ENCODE measurements around the gene MZB1. TPM values are rescaled to one million over a fixed set of nuclear protein-coding genes. Genes with fewer than 3 reads are reported as not detected.
"Not testable (repeated sequence)": the region's sequence is repeated elsewhere in the genome, so short reads cannot be mapped to it uniquely, and the experiment has no call there.

MZB1 gene
- total RNA-seq, 2 donors from 2014 or later, result 10.3 to 27.6 TPM

DNA sequence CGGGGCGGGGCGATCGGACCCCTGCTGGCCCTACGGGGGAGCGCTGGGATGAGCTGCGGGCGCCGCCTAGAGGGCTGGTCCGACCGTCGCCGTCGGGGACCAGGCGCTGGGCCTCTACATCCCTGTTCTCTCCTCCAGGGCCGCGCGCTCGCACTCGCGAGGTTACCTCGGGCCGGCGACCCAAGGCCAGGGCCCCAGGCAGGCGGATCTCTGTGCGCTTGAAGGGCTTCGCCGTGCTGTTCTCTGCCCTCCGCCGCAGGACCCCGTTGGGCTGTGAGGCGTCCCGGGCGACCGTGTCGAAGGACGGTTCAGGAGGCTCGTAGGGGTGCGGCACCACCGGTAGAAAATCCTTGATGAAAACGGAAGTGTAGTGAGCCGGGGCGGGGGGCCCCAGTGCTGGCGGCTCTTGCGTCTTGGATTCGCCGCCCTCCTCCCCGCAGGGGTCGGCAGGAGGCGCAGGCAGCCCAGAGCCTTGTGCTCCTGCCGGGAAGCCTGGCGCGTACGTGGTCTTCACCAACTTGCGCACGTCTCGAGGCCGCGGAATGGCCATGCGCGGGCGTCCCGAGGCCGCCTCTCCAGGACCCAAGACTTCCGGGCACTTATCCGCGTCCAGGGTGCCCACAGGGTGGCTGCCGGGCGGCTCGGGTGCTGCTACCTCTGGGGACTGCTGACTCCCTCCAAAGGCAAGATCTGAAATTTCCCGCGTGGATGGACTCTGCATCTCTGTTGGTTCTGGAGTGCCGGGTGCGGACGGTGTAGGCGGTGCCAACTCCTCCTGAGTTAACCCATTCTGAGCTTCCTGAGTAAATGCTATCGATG is 3.2 kb upstream of the MZB1 start:
- H3K27me3 Mint-ChIP-seq, result no peaks in the 10 kb centered on the region
- H3K27ac Mint-ChIP-seq, result peak overlapping the region; percentile 85 to 88
- no peaks in the 10 kb centered on the region for H3K9me3 Mint-ChIP-seq
- H3K36me3 Mint-ChIP-seq, result no peaks in the 10 kb centered on the region
- peak overlapping the region; percentile 97 for H3K4me3 Mint-ChIP-seq
- DNase-seq (ENCODE audit: low spot score) (peak; percentile 91), ATAC-seq (peak; percentile 81 to 86)
- H3K4me1 Mint-ChIP-seq (ENCODE audit: low read depth in 2 of 2), result peaks cover 46% of the 10 kb centered on the region in 2 donors

DNA sequence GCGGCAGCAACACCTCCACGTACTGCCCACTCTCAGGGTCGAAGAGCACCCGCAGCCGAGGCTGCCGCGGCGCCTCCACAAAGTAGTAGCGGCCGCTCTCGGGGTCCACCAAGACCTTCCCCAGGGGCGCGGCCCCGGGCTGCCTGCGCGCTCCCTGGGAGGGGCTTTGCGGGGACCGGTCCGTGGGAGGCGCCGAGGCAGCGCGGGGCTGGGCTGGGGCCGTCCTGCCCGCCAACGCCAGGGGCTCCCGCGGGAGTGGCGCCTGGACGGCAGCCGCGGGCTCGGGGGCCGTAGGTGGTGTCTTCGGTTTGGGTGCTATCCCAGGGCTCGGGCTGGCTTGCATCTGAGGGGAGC is 2.6 kb upstream of the MZB1 start:
- Mint-ChIP-seq H3K4me3 (peak overlapping the region; percentile 97), H3K27me3 (no peaks in the 10 kb centered on the region), H3K4me1 (ENCODE audit: low read depth in 2 of 2) (peaks cover 43 to 44% of the 10 kb centered on the region in 2 donors), H3K27ac (peak overlapping the region; percentile 85 to 100), H3K9me3 (no peaks in the 10 kb centered on the region), H3K36me3 (no peaks in the 10 kb centered on the region)
- ATAC-seq (no peak), DNase-seq (ENCODE audit: low spot score) (no peak)

DNA sequence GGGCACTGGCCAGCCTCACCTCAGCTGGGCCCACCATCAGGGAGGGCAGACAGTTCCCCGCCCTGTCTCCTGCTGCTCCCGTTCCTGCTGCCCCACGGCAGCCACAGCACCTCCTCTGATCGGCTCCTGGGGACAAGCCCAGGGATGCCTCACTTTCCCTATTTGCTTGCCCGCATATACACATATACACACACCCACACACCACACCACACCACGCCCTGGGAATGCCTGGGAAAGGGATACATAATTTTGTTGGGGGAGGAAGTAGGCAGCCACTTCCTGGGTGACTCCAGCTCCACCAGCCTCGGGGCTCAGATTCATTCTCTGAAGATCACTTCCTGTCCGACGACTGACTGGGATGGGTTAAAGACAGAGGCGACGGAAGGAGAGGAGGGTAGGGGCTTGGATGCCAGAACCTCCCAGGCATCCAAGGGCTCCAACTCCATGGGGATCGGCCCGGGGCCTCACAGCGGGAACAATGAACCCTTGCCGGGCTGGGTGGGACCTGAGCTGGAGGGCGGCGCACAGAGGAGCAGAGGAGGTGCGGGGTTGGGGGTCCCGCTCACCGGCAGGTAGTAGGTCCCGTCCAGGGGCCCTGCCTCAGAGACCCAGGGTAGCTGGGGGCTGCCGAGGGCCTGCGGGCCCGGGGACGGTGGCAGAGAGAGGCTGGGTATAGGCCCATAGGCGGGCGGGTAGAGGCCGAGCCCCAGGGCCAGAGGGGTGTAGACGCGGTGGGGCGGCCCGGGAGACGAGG is 2.0 kb upstream of the MZB1 start:
- ATAC-seq (peak; percentile 0 to 3), DNase-seq (ENCODE audit: low spot score) (no peak)
- Mint-ChIP-seq H3K9me3 (no peaks in the 10 kb centered on the region), H3K27ac (peak overlapping the region; percentile 97 to 100), H3K4me3 (peak overlapping the region; percentile 97), H3K27me3 (no peaks in the 10 kb centered on the region), H3K36me3 (no peaks in the 10 kb centered on the region), H3K4me1 (ENCODE audit: low read depth in 2 of 2) (peaks cover 39 to 44% of the 10 kb centered on the region in 2 donors)

DNA sequence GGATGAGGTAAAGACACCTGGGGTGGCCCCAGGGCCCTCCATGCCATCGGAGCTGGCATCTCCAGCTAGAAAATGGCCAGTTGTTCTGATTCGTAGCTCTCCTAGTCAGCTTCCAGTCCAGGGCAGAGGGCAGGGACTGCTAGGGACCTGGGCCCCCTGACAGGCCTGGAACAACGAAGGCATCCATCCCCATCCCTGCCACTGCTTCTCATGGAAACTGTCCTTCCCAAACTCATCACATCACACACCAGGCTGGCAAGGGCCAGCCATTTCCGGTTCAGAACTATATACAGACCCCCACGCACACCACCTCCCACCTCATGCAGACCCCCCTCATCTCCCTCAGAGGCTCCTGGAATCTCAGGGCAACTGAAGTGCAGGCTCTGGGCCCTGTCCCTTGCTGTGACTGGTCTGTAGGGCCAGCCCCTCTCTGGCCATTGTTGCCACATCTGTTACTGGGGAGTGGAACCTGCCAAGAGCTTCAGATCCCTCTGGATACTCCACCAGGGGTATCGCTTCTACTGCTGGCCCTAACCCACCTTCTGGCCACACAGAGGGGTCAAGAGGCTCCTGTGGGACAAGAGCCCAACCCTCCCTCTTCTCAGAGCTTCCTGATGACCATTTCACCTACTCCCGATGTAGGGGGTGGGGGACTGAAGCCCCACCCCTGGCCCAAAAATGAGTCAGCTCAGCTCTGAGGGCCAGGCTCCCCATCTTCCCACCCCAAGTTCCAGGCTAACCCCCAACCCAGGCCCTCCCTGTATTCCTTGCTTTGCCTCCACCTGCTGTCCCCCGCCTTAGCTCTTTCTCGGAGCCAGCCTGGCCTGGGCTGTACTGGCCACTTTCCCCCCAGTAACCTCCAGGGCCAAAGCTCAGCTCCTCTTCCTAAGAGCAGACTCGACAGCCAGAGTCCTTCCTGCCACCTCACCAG is 1.2 kb upstream of the MZB1 start:
- H3K4me1 Mint-ChIP-seq (ENCODE audit: low read depth in 2 of 2), result peaks cover 40 to 49% of the 10 kb centered on the region in 2 donors
- H3K9me3 Mint-ChIP-seq, result no peaks in the 10 kb centered on the region
- peak overlapping the region; percentile 97 to 100 for H3K27ac Mint-ChIP-seq
- ATAC-seq, result no peak
- no peaks in the 10 kb centered on the region for H3K36me3 Mint-ChIP-seq
- peak overlapping the region; percentile 97 for H3K4me3 Mint-ChIP-seq
- no peaks in the 10 kb centered on the region for H3K27me3 Mint-ChIP-seq
- DNase-seq (ENCODE audit: low spot score), result no peak

DNA sequence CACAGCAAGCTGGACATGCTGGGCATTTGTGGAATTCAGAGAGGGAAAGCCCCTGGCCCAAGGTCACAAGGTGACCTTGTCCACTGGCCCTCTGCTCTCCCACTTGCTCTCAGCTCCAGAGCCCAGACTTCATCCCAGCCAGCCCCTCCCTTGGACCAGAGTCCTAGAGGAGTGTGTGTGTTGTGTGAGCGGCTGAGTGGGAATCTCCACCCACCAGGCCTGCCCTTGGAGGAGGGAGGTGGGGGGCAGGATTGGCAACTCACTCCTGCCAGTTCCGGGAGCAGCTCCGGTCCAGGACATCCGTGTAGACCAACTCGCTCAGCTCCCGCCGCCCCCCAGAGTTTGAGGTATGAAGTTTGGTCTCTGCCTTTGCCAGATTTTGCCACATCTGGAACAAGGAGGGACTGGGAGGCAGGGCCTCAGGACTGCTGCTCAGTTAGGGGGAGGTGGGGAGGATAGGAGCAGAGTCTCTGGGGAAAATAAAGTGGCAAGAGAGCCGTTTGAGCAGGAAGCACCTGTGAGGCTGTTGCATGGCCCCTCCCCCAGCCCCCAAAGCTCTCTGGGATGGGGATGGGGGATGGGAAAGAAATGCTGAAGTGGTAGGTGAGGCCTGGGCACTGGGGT is 1.4 kb downstream of the MZB1 start:
- Mint-ChIP-seq H3K4me1 (ENCODE audit: low read depth in 2 of 2) (peaks cover 58 to 66% of the 10 kb centered on the region in 2 donors), H3K9me3 (no peaks in the 10 kb centered on the region), H3K36me3 (no peaks in the 10 kb centered on the region), H3K27me3 (no peaks in the 10 kb centered on the region), H3K4me3 (peak overlapping the region; percentile 25), H3K27ac (peak overlapping the region in 1 of 2 donors; percentile 75)
- no peak for ATAC-seq
- DNase-seq (ENCODE audit: low spot score), result no peak

DNA sequence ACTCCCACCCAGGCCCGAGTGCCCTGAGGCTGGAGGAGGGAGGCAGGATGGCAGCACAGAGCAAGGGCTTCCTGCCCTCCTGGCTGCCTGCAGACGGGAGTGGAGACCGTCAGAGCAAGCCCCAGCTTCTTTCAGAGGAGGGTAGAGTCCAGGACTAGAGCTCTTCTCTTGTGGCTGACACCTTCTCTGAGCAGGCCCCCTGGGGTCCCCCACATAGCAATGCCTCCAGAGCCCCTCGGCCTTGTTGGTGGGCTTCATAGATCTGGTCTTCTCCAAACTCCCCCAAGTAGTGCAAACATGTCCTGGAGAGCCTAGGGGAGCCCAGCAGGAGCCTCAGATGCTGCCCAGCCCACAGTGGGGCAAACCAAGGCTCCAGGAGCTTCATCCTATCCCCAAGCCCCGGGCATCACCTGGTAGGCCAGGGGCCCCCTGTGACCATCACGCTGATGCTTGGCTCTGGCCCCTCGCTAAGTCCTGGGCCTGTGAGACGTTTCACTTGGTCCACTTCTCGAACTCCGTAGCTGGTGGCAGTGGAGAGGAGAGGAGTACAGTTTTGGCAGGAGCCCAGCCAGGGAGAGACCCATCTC is 2.0 kb downstream of the MZB1 start:
- DNase-seq (ENCODE audit: low spot score) (no peak), ATAC-seq (no peak)
- Mint-ChIP-seq H3K36me3 (no peaks in the 10 kb centered on the region), H3K9me3 (no peaks in the 10 kb centered on the region), H3K27ac (peak overlapping the region in 1 of 2 donors; percentile 96), H3K27me3 (no peaks in the 10 kb centered on the region), H3K4me1 (ENCODE audit: low read depth in 2 of 2) (peaks cover 58 to 64% of the 10 kb centered on the region in 2 donors), H3K4me3 (no peak overlapping the region)

DNA sequence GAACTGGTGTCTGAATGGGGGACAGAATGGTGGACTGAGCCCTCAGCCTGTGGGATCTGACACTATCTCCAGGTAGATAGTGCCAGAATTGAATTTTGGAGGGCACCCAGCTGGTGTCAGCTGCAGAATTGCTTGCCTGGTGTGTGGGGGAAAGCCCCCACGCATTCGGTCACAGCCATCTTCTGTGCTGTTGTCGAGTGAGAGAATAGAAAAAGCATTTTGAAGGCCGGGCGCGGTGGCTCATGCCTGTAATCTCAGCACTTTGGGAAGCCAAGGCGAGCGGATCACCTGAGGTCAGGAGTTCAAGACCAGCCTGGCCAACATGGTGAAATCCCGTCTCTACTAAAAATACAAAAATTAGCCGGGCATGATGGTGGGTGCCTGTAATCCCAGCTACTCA is 2.8 kb downstream of the MZB1 start:
- not testable (repeated sequence) for H3K36me3 Mint-ChIP-seq; H3K27me3 Mint-ChIP-seq; H3K9me3 Mint-ChIP-seq; H3K4me3 Mint-ChIP-seq; DNase-seq (ENCODE audit: low spot score); ATAC-seq
- Mint-ChIP-seq H3K4me1 (ENCODE audit: low read depth in 2 of 2) (peaks cover 58 to 63% of the 10 kb centered on the region in 2 donors), H3K27ac (peak overlapping the region; percentile 89 to 96)

DNA sequence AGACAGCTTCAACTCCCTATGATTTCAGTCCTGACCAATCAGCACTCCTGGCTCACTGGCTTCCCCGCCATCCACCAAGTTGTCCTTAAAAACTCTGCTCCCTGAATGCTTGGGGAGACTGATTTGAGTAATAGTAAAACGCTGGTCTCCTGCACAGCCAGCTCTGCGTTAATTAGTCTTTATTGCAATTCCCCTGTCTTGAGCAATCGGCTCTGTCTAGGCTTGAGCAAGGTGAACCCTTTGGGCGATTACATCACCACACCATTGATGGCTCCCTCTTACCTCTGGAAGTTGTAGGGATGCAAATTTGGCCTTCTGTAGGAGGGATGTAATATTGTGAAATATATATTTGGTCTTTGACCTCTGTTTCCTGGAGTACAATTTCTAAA is 3.7 kb downstream of the MZB1 start:
- Mint-ChIP-seq H3K27ac (peak overlapping the region; percentile 89 to 96), H3K4me3 (peak overlapping the region; percentile 73)
- ATAC-seq, result no peak

DNA sequence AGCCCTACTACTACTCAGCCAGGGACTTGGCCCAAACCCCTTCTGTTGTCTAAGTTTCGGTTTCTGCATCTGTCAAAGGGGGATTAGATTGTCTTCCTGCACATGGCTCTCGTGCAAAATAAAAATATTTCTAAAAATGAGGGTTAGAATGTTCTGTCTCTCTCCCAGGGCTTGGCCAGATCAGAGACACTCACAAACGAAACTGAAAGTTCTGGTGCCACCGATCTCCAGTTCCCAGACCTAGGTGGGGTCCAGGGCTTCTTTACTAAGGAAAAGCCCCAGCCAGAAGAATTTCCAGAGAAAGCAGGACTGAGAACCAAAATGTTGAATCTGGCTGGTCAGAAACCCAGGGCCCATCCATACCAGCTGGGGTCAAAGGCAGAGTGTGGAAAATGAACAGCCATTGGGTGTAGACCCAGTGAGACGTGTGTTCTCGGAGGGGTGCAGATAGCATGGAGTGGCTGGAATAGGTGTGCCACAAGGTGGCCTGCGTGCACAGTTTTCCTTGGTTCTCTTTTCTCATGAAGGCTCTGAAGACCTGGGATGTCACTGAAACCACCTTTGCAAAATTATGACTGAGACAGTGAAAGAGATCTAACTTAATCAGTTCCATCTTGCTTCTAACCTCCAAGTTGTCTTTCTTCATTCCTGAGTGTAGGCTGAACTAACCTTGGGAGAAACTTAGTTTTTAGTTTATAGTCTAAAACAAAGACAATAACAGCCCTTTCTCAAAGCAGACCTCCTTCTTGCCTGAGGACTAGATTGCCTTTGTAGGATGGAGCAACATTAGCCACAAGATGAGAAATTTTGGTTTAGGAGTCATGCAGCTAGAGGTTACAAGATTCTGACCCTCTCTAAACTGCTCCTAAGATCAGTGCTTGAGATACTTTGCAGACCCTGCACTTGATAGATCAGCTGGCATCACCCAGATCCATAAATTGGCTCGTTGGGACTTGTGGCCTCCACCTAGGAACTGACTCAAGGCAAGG is 4.4 kb downstream of the MZB1 start:
- no peaks in the 10 kb centered on the region for H3K36me3 Mint-ChIP-seq
- peaks cover 42 to 47% of the 10 kb centered on the region in 2 donors for H3K4me1 Mint-ChIP-seq (ENCODE audit: low read depth in 2 of 2)
- no peaks in the 10 kb centered on the region for H3K9me3 Mint-ChIP-seq
- peak overlapping the region; percentile 89 to 96 for H3K27ac Mint-ChIP-seq
- H3K27me3 Mint-ChIP-seq, result no peaks in the 10 kb centered on the region
- peak overlapping the region; percentile 73 for H3K4me3 Mint-ChIP-seq
- DNase-seq (ENCODE audit: low spot score) (no peak), ATAC-seq (no peak)

More for the DNA sequence above, 3.7 kb downstream of the MZB1 start:
- Mint-ChIP-seq H3K9me3 (no peaks in the 10 kb centered on the region), H3K4me1 (ENCODE audit: low read depth in 2 of 2) (peaks cover 49 to 54% of the 10 kb centered on the region in 2 donors), H3K27me3 (no peaks in the 10 kb centered on the region), H3K36me3 (no peaks in the 10 kb centered on the region)
- no peak for DNase-seq (ENCODE audit: low spot score)

DNA sequence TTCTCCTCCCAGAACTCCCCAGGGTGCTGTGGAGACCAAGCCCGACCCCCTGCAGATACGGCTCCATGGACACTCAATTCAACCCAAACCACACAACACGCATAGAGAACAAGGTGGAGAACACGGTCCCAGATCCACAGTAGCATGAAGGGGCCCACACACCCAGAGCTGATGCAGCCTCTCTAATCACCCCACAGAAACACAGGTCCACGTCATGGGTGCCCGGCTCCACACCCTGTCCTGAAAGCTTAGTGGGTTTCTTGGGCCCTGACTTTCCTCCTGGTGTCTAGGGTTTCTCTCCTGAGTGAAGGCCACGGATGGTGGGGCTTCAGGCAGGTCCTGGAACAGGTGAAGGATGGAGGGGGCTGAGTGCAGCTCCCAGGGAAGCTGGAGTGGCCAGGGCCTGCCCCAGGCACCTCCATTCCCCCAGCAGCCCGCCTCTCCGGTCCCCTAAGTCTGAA is 5.1 kb downstream of the MZB1 start:
- H3K9me3 Mint-ChIP-seq, result no peaks in the 10 kb centered on the region
- no peaks in the 10 kb centered on the region for H3K36me3 Mint-ChIP-seq
- H3K4me1 Mint-ChIP-seq (ENCODE audit: low read depth in 2 of 2), result peaks cover 35 to 40% of the 10 kb centered on the region in 2 donors
- no peak for DNase-seq (ENCODE audit: low spot score)
- no peaks in the 10 kb centered on the region for H3K27me3 Mint-ChIP-seq
- H3K4me3 Mint-ChIP-seq, result peak overlapping the region; percentile 73
- peak overlapping the region; percentile 89 to 96 for H3K27ac Mint-ChIP-seq
- ATAC-seq, result no peak

DNA sequence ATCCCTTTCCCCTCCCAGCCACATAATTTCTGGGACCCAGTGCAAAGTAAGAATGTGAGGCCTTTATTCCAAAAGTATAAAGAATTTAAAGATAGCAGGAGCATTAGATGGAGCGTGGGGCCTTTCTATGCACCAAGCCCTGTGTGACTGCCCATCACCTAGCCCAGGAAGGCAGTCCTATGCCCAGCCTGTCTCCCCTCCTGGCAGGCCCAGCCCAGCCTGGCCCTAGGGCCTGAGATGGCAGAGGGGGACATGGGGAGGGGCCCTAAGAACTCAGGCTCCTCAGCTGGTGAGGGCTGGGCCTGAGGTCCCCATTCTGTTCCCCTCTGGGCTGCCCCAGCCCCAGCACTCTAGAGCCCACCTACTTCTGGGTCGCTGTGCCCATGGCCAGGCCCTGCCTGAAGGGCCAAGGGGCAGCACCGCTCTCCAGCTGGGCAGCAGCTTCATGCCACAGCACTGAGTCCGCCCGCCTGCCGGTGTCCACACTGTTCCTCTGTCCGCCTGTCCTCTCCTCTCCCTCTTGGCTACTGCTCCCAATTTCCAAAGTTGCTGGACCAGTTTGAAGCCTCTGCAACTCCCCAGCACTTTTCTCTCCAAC is 5.6 kb downstream of the MZB1 start:
- DNase-seq (ENCODE audit: low spot score) (no peak), ATAC-seq (no peak)
- Mint-ChIP-seq H3K36me3 (no peaks in the 10 kb centered on the region), H3K27me3 (no peaks in the 10 kb centered on the region), H3K4me1 (ENCODE audit: low read depth in 2 of 2) (peaks cover 30 to 34% of the 10 kb centered on the region in 2 donors), H3K27ac (peak overlapping the region; percentile 89 to 96), H3K4me3 (peak overlapping the region; percentile 73), H3K9me3 (no peaks in the 10 kb centered on the region)

Measured in natural killer cell treated with Interleukin-12 subunit alpha and Interleukin-12 subunit beta and Interleukin-15 and Interleukin-18, amount 100 ng/mL, for 72 hours (primary cell).